NB4 (cell line): Measurements from ENCODE around the gene TRIOBP.

Source experiments
- DNase-seq: peaks from one replicate; pipeline ENCODE4 v3.0.0; 2010; ENCODE audit warnings: low read depth
- H3K4me3 ChIP-seq: one replicate; pipeline ENCODE4 v1.5.1; 2011; ENCODE audit warnings: mild to moderate bottlenecking, low read depth, low read length, moderate library complexity
- MAX ChIP-seq: IDR thresholded peaks from 2 replicates; pipeline ENCODE4 v1.6.1; 2011; ENCODE audit warnings: low read depth, low read length
- MYC ChIP-seq: IDR thresholded peaks from 2 replicates; pipeline ENCODE4 v1.6.1; 2011; ENCODE audit warnings: low read depth, low read length
- POLR2A ChIP-seq: IDR thresholded peaks from 2 replicates; pipeline ENCODE4 v1.6.1; 2011; ENCODE audit warnings: mild to moderate bottlenecking; ENCODE audit not compliant: insufficient read length; ENCODE audit errors: extremely low read depth
- TF ChIP-seq, protein P1 (sequence below): IDR thresholded peaks from one replicate; pipeline ENCODE4 v1.5.1; 2012; ENCODE audit warnings: low read depth, low read length

TRIOBP gene, protein sequence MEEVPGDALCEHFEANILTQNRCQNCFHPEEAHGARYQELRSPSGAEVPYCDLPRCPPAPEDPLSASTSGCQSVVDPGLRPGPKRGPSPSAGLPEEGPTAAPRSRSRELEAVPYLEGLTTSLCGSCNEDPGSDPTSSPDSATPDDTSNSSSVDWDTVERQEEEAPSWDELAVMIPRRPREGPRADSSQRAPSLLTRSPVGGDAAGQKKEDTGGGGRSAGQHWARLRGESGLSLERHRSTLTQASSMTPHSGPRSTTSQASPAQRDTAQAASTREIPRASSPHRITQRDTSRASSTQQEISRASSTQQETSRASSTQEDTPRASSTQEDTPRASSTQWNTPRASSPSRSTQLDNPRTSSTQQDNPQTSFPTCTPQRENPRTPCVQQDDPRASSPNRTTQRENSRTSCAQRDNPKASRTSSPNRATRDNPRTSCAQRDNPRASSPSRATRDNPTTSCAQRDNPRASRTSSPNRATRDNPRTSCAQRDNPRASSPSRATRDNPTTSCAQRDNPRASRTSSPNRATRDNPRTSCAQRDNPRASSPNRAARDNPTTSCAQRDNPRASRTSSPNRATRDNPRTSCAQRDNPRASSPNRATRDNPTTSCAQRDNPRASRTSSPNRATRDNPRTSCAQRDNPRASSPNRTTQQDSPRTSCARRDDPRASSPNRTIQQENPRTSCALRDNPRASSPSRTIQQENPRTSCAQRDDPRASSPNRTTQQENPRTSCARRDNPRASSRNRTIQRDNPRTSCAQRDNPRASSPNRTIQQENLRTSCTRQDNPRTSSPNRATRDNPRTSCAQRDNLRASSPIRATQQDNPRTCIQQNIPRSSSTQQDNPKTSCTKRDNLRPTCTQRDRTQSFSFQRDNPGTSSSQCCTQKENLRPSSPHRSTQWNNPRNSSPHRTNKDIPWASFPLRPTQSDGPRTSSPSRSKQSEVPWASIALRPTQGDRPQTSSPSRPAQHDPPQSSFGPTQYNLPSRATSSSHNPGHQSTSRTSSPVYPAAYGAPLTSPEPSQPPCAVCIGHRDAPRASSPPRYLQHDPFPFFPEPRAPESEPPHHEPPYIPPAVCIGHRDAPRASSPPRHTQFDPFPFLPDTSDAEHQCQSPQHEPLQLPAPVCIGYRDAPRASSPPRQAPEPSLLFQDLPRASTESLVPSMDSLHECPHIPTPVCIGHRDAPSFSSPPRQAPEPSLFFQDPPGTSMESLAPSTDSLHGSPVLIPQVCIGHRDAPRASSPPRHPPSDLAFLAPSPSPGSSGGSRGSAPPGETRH (N-terminal part only)

GRCh38 chr22:37696657-37697537, at the start of gene TRIOBP:
Gene TRIOBP (plus strand): TSS chr22:37697048. CDS start chr22:37701366, 4,318 bp downstream.
- H3K4me3 ChIP-seq: no peak within 1 kb of the TSS
- TF ChIP-seq, protein P1, sequence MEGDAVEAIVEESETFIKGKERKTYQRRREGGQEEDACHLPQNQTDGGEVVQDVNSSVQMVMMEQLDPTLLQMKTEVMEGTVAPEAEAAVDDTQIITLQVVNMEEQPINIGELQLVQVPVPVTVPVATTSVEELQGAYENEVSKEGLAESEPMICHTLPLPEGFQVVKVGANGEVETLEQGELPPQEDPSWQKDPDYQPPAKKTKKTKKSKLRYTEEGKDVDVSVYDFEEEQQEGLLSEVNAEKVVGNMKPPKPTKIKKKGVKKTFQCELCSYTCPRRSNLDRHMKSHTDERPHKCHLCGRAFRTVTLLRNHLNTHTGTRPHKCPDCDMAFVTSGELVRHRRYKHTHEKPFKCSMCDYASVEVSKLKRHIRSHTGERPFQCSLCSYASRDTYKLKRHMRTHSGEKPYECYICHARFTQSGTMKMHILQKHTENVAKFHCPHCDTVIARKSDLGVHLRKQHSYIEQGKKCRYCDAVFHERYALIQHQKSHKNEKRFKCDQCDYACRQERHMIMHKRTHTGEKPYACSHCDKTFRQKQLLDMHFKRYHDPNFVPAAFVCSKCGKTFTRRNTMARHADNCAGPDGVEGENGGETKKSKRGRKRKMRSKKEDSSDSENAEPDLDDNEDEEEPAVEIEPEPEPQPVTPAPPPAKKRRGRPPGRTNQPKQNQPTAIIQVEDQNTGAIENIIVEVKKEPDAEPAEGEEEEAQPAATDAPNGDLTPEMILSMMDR: peak; percentile 21
- TF ChIP-seq MAX: no peak; the same call in 1 of the 2 replicates
- TF ChIP-seq POLR2A: no peak
- peak; percentile 36 for TF ChIP-seq MYC
- peak; percentile 99 for DNase-seq

DNA sequence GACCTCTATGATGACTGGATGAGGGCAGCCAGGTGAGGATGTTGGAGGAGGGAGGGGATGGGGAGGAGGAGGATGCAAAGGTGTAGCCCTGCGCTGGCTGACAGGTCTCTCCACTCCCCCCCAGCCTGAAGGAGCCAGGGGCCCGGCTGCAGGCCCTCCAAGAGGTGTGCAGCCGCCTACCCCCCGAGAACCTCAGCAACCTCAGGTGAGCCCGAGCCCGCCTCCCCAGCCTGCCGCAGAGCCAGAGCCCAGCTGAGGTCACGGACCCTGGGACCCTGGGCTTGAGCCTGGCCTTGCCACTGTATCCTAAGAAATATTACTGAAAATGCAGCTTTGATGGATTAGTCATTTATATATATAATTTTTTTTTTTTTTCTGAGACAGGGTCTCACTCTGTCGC, 49.5 kb upstream of the TRIOBP start:
- H3K4me3 ChIP-seq: no peak overlapping the region
- DNase-seq: no peak
- no peak for TF ChIP-seq POLR2A
- no peak for TF ChIP-seq MAX
- TF ChIP-seq, protein P1: no peak
- no peak for TF ChIP-seq MYC

DNA sequence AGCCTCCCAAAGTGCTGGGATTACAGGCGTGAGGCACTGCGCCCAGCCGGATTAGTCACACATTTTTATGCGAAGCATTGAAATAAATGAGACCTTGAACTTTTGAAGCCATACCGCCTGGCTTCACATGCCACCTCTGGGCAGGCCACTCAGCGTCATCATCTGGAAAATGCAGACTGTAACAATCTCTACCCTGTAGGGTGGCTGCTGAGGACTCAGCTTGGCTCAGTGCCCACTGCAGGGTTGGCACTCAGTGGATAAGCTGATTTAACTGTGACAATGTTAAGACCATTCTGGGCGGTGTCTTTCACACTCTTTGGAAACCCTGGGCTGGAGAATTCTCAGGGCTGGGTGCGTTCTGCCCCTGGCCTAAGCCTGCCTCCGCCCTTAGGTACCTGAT, 48.9 kb upstream of the TRIOBP start:
- TF ChIP-seq POLR2A: no peak
- no peak for TF ChIP-seq MAX
- TF ChIP-seq MYC: no peak
- TF ChIP-seq, protein P1: no peak
- no peak for DNase-seq
- H3K4me3 ChIP-seq: no peak overlapping the region

- TF ChIP-seq, protein P1: no peak
- TF ChIP-seq POLR2A (no peak), MAX (no peak), MYC (no peak)
- no peak overlapping the region for H3K4me3 ChIP-seq
- DNase-seq: no peak
Measured at GRCh38 chr22:37650463-37651136, 46.2 kb upstream of the TRIOBP start.
